Measurements from ENCODE around the gene HOXB3.

HOXB3 gene

DNA sequence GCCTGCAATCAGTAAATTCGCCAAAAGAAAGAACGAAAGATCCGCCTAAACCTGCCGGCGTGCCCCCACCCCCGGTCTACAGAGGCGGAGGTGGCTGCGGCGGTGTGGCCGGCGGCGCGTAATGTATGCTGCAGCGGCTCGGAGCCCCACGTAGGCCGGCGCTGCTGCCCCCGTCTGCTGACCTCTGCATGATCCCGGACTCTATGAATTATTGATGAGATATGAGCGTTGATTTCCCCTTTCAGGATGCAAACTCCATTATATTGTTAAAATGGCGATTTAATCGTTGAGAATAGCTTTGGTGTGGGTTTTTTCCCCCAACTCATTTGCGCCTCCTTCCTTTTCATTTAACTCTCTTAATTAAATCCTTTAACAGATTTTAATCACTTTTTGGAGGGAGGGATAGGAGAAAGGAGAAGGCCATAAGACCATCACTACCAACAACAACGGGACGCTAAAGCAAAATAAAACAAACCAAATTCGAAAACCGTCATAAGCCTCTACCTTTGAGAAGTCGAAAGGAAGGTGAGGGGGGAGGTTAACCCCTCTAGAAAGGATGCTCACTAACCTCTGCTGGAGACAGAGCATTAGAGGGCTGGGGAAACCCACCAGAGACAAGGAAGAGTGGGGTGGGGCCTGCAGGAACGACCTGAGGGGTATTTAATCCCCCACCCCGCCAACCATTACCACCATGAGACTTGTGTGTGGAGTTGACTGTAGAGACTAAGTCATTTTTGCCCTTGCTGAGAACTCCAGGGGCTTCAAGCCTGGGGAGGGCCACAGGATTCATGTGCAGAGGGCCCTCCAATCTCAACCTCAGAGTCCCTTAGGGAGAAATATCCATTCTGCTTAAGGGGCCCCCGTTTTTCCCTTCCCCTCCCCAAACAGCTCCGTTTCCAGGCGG lies 3.4 kb downstream of the HOXB3 start:
- DNase-seq (ENCODE audit: low read depth in 2 of 2), result no peak

DNA sequence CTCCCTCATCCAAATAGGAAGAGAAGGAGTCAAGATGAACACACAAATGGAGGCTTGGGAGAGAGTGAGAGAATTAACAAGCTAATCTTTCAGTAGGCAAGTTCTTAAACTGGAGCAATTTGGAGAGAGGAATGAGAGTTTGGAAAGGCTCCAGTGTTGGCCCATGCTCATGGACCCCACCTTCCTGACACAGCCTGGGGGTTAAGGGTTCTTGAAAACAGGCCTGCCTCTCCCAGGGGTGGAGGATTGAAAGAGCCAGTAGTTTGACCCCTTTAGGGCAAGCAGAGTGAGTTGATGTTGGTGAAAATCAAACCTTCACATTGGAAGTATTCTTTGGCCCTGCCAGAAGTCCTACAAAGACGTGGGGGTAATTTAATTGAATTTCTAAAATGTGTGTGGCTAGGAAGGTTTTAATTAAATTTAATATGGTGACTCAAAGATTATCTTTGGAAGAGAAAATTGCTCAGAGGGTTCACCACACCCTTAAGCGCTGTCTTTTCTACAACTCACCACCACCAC lies 5.8 kb downstream of the HOXB3 start:
- no peak for DNase-seq (ENCODE audit: low read depth in 2 of 2)

- no peak for DNase-seq (ENCODE audit: low read depth in 2 of 2)
These were observed 6.3 kb downstream of the HOXB3 start for GRCh38 chr17:48583708-48584222.

GRCh38 chr17:48582750-48583069 lies 7.3 kb downstream of the HOXB3 start:
- no peak for DNase-seq (ENCODE audit: low read depth in 2 of 2)

DNA sequence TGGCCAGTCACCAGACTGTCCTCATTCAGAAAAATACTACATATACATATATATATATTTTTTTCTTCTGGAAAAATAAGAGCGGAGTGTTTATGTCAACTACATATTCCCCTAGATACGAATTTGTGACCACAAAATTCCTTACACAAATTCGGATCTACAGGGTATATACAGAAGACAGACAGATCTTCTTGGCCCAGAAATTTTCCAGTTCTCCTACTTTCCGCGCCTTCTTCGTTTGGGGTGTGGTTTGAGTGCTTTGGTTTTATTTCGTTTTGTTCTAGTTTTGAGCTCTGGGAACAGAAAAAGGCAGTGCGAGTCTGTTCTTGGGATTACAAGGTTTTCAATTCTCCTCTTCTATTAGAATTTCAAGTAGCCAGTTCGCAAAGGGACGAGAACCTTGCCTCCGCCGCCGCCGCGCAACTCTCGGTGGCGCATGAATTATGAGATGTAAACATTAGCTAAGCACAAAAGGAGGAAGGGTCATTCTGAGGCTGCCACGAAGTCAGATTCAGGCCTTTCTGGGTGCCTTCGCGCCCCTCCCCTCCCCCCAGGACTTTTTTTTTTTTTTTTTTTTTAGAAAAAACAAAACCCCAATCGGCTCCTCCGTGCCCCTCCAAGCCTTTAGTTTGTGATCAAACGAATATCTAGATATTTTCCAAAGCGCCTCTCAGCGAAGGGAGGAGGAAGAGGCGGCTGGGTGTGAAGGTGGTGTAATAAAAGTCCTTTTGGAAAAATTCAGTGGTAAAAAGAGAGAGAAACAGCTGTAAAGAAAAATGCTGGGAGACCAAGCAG lies 10.1 kb downstream of the HOXB3 start:
- no peak for DNase-seq (ENCODE audit: low read depth in 2 of 2)

DNA sequence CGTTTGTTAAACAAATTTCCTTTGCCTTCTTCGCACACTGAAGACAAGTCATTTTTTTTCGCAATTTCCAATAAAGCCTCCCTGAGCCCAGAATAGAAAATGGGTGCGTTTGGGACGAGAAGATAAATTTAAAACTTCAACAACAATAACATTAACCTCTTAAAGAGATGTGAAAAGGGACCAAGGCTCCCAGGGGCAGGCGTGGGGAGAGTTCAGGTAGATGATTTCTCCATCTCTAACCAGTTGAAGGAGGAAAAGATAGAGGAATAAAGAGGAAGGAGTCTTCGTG lies 10.6 kb downstream of the HOXB3 start:
- DNase-seq (ENCODE audit: low read depth in 2 of 2), result no peak

DNA sequence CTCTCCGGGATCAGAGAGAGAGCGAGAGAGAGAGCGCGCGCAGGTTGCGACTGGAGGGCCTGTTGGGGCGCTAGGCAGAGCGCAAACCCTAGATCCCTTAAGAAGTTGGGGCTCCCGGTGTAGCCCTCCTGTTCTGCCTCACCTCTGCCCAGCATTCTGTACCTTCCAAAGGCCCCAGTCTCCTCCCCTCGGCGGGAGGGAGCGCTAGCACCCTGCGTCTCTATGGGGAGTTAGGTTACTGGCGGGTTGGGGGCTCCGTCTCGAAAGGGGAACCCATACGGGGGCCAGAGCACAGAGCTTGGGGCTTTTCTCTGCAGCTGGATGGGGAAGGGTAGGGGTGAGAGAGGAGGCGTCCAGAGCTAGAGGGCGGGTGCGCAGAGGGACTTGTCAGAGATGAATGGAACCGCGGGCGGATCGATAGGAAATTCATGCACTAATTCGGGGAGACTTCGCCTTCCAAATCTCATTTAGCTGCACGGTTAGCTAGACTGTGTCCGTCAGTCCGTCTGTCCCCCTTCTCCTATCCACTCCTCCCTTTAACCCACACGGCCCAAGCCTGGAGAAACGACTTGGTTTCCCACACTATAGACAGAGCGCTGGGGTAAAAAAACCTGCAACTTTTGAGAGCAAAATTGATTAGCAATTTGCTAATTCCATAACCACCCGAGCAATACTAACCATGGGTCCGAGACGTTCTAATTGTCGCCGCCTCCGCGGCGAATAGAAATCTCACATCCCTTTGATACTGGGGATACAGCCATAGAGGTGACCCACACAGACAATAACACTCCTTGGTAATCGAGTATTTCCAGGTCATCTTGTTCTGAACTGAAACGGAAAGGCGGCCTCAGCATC lies 11.2 kb downstream of the HOXB3 start:
- no peak for DNase-seq (ENCODE audit: low read depth in 2 of 2)

DNA sequence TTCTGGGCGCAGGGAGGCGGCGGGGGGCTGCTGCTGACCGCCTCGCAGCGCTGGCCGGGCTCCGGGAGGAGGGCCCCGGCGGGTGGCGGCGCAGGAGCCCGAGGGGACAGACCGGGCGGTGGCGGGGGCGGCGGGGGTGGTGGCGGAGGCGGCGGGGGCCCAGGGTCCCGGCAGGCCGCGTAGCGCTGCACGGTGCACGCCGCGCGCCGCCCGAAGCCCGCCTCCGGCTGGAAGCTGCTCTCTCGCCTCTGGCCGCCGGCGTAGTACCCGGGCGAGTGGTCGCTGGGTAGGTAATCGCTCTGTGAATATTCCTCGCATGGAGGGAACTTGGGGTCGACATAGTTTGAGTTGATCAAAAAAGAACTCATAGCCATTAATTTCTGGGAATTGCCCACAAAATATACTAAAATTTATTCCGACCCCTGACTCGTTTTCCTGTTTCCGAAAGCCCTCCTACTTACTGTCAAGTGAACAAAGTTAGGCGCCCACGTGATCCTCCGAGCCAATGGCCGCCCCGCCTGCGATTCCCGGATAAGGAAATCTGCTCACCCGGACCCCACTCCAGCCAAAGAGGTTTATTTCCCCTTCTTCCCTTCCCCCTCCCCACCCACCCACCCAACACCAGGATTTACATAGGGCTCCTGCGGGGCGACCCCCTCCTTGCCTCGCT lies 12.0 kb downstream of the HOXB3 start, which contains the start of gene HOXB4:
Gene HOXB4 (minus strand): TSS at position 405 of the 670 bp plus-strand sequence. CDS start 31 bp downstream, at position 374.
- DNase-seq (ENCODE audit: low read depth in 2 of 2), result peak; percentile 50 to 62

- no peak for DNase-seq (ENCODE audit: low read depth in 2 of 2)
These were observed 12.6 kb downstream of the HOXB3 start for GRCh38 chr17:48577330-48577945.

GRCh38 chr17:48576479-48577309 lies 13.3 kb downstream of the HOXB3 start:
- no peak for DNase-seq (ENCODE audit: low read depth in 2 of 2)

GRCh38 chr17:48575673-48576478 lies 14.2 kb downstream of the HOXB3 start:
- DNase-seq (ENCODE audit: low read depth in 2 of 2), result no peak

DNA sequence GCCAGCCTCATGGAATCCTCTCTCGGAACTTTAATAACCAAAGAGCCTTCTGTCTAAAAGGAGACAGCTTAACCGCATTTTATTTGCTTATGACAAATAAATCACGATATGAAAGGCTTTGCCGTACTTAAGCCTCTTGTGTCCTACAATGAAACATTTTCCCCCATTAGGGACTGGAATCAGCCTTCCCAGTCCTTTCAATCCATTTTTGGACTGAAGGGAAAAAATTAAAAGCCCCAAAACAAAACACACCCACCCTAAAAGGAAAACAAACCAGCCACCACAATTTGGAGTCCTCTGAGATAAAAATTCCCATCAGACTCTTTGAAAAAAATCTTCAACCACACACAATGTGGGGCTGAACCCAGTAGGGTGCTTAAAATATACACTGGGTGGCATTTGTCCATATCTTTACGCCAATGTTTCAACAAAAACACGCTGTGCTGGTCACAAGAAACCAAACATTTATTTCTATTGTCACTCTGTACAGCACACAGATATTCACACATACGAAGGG lies 14.9 kb downstream of the HOXB3 start:
- no peak for DNase-seq (ENCODE audit: low read depth in 2 of 2)

DNA sequence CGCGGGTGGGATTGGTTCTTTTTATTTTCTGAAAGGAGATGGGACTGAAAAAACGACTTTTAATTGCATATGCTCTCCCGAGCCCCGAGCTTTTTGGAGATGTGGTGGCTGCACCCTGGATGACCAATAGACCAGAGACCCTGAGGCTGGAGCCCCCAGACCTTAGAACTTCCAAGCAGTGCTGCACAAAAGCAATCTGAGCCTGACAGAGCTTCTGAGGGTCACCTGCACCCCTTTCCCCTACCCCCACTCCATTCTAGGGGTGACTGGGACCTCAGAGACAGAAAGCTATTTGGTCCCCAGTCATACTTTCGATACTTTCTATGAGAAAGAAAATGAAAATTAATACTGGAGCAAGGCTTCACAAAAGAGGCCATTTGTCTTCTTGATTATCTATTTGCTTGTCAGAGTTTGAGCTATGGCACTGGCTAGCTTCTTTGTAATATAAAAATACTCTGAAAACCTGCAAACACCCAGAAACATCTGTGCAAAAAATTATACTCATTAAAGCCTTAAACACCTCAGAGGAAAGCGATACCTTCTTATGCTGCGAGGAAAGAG lies 15.5 kb downstream of the HOXB3 start:
- no peak for DNase-seq (ENCODE audit: low read depth in 2 of 2)

DNA sequence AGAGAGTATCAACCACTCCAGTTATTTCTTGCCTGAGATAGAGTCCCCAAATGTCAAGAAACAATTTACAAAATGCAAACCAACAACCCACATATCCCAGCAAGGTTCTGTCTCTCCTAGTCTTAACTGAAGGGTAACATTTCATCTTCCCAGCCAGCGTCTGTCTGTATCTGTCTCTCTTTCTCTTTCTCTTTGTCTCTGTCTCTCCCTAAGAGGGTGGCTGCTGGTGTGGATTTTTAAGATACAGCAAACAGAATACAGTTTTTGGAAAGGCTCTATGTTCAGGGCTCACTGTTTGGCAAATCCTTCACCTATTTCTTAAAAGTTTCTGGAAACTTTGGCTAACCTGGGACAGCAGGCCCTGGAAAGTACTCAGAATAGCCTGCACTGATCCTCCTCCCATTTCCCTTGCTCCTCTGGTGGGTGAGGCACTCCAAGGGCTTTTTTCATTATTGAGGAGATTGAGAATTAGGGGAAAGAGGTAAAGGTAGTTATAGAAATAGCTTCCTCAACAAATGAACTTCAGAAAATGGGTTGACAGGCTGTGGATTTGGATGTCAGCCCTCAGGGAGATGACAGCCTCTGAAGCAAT lies 18.1 kb downstream of the HOXB3 start:
- DNase-seq (ENCODE audit: low read depth in 2 of 2), result no peak

DNA sequence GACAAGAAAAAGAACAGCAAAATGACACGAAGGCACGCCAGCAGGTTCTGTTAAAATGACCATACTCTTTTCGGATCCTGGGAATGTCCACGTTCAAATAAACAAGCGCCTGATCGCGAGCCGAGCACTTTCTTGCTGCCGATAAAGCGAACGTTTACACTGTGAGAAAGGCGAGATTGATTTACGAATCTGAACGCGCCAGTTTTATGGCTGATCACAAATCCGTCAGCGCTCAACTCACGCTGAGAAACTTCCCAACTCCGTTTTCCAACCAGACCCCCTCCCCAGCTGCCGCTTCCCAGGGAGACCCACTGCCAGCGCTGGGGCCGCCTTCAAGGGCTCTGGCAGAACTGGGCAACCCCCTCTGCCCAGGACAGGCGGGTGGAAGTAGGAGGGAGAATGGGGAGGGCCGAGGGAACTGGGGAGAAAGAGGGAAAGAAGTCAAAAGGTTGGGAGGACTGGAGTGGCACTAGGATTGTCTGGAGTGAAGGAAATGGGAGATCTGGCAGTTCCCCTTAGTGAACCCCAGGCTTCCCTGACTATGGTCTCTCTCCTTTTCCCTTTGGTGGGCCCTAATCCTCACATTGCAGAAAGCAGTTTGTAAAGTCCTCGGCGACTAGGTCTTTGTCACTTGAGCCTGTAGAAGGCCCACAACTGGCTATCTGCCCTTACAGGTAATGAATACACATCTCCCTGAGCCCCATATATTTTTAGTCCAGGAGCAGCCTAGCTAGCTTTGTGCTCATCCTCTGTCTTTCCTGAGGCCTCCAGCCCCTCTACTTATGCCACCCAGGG lies 18.8 kb downstream of the HOXB3 start:
- no peak for DNase-seq (ENCODE audit: low read depth in 2 of 2)

- DNase-seq (ENCODE audit: low read depth in 2 of 2), result no peak
These were observed 19.6 kb downstream of the HOXB3 start for GRCh38 chr17:48570325-48571023.

Measured in stimulated activated CD8-positive, alpha-beta memory T cell treated with anti-CD3 and anti-CD28 coated beads, Interleukin-7, amount 100 ng/mL, for 4 hours (primary cell).